RWPE1 (cell line): ENCODE results near the gene ABCB9.

ENCODE experiments used
- CTCF ChIA-PET: fragments of 350-600 bp; sonication (Branson Sonifier 250); formaldehyde crosslinking; extraction: SDS; loops from one replicate; lab custom pipeline; 2021; lab: Yijun Ruan, JAX
- POLR2A ChIA-PET: fragments of 400-600 bp; formaldehyde crosslinking; extraction: SDS; loops from one replicate; lab custom pipeline; 2020; ENCODE audit warnings: antibody characterized with exemption; ENCODE audit not compliant: low non-redundant PET; lab: Yijun Ruan, JAX
- DNase-seq: peaks from one replicate; pipeline ENCODE4 v3.0.0; 2012; ENCODE audit warnings: low spot score
- H3K27ac ChIP-seq: fragments of 450-650 bp; 2 replicates; pipeline ENCODE4 v1.5.1; 2017
- TF ChIP-seq, protein P1 (sequence below): fragments of 450-650 bp; conservative IDR thresholded peaks from 2 replicates; pipeline ENCODE4 v1.5.1; 2017; ENCODE audit warnings: low read depth, mild to moderate bottlenecking

ABCB9 gene

DNA sequence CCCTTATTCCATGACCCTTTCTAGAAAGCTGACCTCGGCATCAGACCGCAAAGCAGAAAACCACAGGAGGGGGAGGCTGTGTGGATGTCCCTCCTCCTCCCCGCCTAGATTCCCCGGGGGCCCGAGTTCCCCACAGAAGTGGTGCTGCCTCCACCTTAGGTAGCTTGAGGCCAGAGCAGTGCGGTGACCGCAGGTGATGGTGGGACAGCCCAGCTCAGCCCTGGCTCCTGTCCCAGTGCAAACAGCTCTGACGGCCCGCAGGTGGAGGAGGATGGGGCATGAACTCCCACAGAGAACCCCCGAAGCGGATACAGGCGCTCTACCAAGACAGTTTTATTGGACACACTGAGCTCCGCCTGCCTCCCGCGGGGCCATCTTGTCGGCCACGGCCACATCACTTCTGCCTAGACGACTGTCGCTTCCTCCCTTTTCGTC lies 33.7 kb upstream of the ABCB9 start:
- CTCF ChIA-PET = no interaction called here
- POLR2A ChIA-PET = no interaction called here
- no peak overlapping the region for H3K27ac ChIP-seq
- DNase-seq = no peak
- TF ChIP-seq, protein P1, sequence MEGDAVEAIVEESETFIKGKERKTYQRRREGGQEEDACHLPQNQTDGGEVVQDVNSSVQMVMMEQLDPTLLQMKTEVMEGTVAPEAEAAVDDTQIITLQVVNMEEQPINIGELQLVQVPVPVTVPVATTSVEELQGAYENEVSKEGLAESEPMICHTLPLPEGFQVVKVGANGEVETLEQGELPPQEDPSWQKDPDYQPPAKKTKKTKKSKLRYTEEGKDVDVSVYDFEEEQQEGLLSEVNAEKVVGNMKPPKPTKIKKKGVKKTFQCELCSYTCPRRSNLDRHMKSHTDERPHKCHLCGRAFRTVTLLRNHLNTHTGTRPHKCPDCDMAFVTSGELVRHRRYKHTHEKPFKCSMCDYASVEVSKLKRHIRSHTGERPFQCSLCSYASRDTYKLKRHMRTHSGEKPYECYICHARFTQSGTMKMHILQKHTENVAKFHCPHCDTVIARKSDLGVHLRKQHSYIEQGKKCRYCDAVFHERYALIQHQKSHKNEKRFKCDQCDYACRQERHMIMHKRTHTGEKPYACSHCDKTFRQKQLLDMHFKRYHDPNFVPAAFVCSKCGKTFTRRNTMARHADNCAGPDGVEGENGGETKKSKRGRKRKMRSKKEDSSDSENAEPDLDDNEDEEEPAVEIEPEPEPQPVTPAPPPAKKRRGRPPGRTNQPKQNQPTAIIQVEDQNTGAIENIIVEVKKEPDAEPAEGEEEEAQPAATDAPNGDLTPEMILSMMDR = no peak

DNA sequence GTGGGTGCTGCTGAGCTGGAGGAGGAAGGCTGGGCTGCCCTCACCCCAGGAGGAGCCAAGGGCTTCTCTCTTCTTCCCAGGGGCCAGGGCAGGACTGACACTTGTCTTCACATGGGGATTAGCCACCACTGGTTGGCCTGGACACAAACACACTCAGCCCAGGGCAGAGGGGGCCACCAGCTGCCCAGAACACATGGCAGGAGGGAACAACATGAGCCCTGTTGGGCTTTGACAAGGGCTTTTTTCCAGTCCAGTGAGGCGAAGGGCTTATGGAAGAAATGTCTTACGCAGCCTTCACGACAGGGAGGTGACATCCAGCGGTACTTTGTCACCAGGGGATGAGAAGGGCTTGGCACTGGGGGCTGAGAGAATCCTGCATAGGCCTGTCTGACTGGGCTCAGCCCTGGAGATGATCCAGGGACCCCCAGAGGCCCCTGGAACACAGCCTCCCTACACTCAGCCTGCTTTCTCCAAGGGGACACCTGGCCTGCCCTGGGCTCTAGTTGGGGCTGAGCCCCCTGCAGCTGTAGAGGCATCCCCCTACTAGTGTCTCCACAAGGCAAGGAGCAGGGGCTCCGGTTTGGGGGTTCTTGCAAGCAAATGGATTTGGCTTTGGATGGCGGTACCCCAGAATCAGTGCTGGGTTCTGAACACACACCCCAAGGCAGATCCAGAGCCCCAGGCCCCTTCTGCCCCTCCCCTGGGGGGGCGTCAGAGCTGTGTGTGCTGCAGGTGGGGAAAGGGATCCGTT lies 33.1 kb upstream of the ABCB9 start:
- no peak for DNase-seq
- H3K27ac ChIP-seq = no peak overlapping the region
- ChIA-PET CTCF (no interaction called here), POLR2A (no interaction called here)
- TF ChIP-seq, protein P1 = no peak

- no peak overlapping the region for H3K27ac ChIP-seq
- TF ChIP-seq, protein P1 = no peak
- DNase-seq = no peak
- ChIA-PET POLR2A (no interaction called here), CTCF (interaction anchor here (0.6 kb wide), 1 partner anchor 153 kb away, joined by 4 read pairs; no protein-coding TSS in a partner anchor)
Measured at GRCh38 chr12:122998316-122998715, 32.1 kb upstream of the ABCB9 start.

- H3K27ac ChIP-seq = no peak overlapping the region
- ChIA-PET POLR2A (no interaction called here), CTCF (no interaction called here)
- DNase-seq = no peak
- TF ChIP-seq, protein P1 = no peak
Measured at GRCh38 chr12:122997343-122998250, 31.3 kb upstream of the ABCB9 start.

DNA sequence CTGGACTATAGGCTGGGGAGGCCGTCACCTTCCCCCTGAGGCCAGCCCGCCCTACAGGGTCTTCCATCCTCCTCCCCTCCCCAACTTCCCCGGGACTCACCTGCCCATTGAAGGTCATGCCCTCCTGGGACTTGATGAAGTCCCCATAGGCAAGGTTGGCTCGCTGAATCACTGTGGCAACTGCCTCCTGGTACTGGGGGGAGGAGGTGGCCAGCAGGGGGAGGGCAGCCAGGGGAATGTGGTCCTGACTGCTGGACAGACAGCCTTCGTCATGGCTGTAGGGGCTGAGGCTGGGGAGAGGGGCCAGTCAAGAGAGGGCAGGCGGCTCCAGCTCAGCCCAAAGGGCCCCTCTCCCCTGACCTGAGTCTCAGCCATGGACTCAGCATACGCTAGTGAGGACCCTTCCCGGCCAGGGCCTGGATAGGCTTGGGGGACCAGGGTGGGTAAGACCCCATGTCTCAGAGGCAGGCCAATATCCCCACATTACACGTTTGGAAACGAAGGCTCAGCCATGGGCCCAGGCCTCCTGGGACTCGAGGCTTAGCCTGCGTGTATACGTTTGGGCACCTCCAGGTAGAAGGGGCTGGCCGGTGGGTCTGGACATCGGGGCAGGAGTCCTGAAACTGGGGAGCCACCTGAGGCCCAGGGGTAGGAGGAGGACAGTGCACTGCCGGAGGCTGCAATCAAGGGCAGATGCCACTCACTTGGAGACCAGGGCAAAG lies 30.5 kb upstream of the ABCB9 start:
- no peak for DNase-seq
- no peak overlapping the region for H3K27ac ChIP-seq
- ChIA-PET CTCF (no interaction called here), POLR2A (no interaction called here)
- TF ChIP-seq, protein P1 = no peak

DNA sequence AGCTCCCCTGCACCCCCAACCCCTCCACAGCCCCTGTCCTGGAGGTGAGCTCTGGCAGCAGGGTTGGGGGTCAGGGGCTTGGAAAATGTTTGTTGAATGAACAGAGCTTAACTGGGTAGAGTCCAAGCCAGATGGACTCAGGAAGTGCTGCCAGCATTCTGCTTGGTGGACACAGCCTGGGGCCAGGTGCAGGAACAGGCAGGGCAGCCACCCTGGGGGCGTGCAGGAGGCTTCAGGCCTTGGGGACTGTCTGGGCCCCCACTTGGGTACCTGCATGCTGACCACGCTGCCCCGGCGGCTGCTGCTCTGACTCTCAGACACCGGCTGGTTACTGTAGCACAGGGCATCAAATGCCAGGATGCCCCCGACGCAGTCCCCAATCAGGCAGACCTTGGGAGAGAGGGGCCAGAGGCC lies 29.9 kb upstream of the ABCB9 start:
- no peak overlapping the region for H3K27ac ChIP-seq
- no peak for DNase-seq
- POLR2A ChIA-PET = no interaction called here
- CTCF ChIA-PET = interaction anchor here (0.6 kb wide), 1 partner anchor 31 kb away, joined by 3 read pairs; no protein-coding TSS in a partner anchor
- TF ChIP-seq, protein P1 = no peak
